ENCODE data around the gene GPALPP1. TPM values are rescaled to one million over a fixed set of nuclear protein-coding genes. Genes with fewer than 3 reads are reported as not detected.

The GPALPP1 gene
- polyA plus RNA-seq, 2 of the 4 experiments (the other 2 are of a cell fraction) = 13.4 to 21.0 TPM

- CTCF ChIA-PET = interaction anchor here (0.6 to 2.3 kb wide), 8 partner anchors 26 to 1066 kb away, joined by 3 to 8 read pairs (median 3); no protein-coding TSS in a partner anchor
- DNase-seq (ENCODE audit: low read depth in 1 of 2, low spot score in 1 of 2) (no peak), FAIRE-seq (no peak), ATAC-seq (no peak)
- H3K4me1 ChIP-seq = peaks cover 26% of the 10 kb centered on the region
- WGBS (ENCODE audit: missing lambda C conversion rate) = 90% methylated on average over 7 of the region's 7 CpGs
- POLR2A ChIA-PET = no interaction called here
- H3K4me3 ChIP-seq = no peak overlapping the region
- no peak overlapping the region for H3K27ac ChIP-seq
- H3K4me2 ChIP-seq = no peak overlapping the region
- no peak for TF ChIP-seq HEYL (CRISPR knock-in tag; IDR thresholded peaks at IDR 0.05)
- no peak for TF ChIP-seq FOSB (CRISPR knock-in tag; IDR thresholded peaks at IDR 0.05)
- no peak for TF ChIP-seq BHLHE40 (IDR thresholded peaks at IDR 0.05; ENCODE audit: low read depth, low read length)
- TF ChIP-seq EHMT2 (IDR thresholded peaks at IDR 0.05; ENCODE audit: low read depth) = no peak
- no peak for TF ChIP-seq RCOR1 (IDR thresholded peaks at IDR 0.05; ENCODE audit: low read depth, low read length)
- no peak for TF ChIP-seq E2F6 (IDR thresholded peaks at IDR 0.05; ENCODE audit: borderline replicate concordance, low read depth)
- no peak for TF ChIP-seq FOXS1 (CRISPR knock-in tag; IDR thresholded peaks at IDR 0.05)
- TF ChIP-seq SMC3 (IDR thresholded peaks at IDR 0.05) = no peak
- no peak for TF ChIP-seq MAX (IDR thresholded peaks at IDR 0.05)
- TF ChIP-seq ZC3H11A (IDR thresholded peaks at IDR 0.05) = no peak
- TF ChIP-seq SREBF2 (IDR thresholded peaks at IDR 0.05) = no peak
- no peak for TF ChIP-seq ELK1 (IDR thresholded peaks at IDR 0.05; ENCODE audit: low read depth, low read length)
- no peak for TF ChIP-seq RNF2 (IDR thresholded peaks at IDR 0.05; ENCODE audit: borderline replicate concordance, low read depth)
- TF ChIP-seq ATOH8 (CRISPR knock-in tag; IDR thresholded peaks at IDR 0.05; ENCODE audit: low read depth) = no peak
- no peak for TF ChIP-seq NR3C1 (IDR thresholded peaks at IDR 0.05)
- no peak for TF ChIP-seq MYC (IDR thresholded peaks at IDR 0.05; ENCODE audit: borderline replicate concordance, low read length)
- no peak for TF ChIP-seq JUNB (IDR thresholded peaks at IDR 0.05)
- H3K9me3 ChIP-seq = no peaks in the 10 kb centered on the region
Observed at GRCh38 chr13:44971656-44972595, 17.4 kb upstream of the GPALPP1 start.

- WGBS (ENCODE audit: missing lambda C conversion rate) = 6% methylated on average over 3 of the region's 3 CpGs
- FAIRE-seq (no peak), ATAC-seq (no peak), DNase-seq (ENCODE audit: low read depth in 1 of 2, low spot score in 1 of 2) (peak; percentile 10 to 15)
- Histone ChIP-seq H3K27ac (no peak overlapping the region), H3K9me3 (no peaks in the 10 kb centered on the region), H3K4me1 (peaks cover 19% of the 10 kb centered on the region), H3K4me2 (no peak overlapping the region), H3K4me3 (no peak overlapping the region)
- ChIA-PET POLR2A (interaction anchor here (0.8 kb wide), 1 partner anchor 1094 kb away, joined by 4 read pairs; the partner anchor contains the start of genes CCDC122 and LACC1), CTCF (interaction anchor here (0.6 to 1.9 kb wide), 14 partner anchors 10 to 490 kb away, joined by 3 to 7 read pairs (median 3); no protein-coding TSS in a partner anchor)
- TF ChIP-seq SMC3 (IDR thresholded peaks at IDR 0.05) = 0 out of 3 replicates have a peak, but pooled peaks have one; percentile 27
- TF ChIP-seq RNF2 (IDR thresholded peaks at IDR 0.05; ENCODE audit: borderline replicate concordance, low read depth) = no peak
- peak; percentile 55 for TF ChIP-seq CTCF (IDR thresholded peaks at IDR 0.05)
- peak; percentile 39 to 43; a peak in 4 of 5 replicates for TF ChIP-seq RAD21 (conservative IDR thresholded peaks at IDR 0.05 in 1 of 2, IDR thresholded peaks at IDR 0.05 in 1 of 2)
Observed at GRCh38 chr13:44972956-44973581, 16.3 kb upstream of the GPALPP1 start.

All from A549 (cell line).